B cell (primary cell): Measurements from ENCODE around the gene PDE11A.

Experiments used
- EZH2 ChIP-seq: IDR thresholded peaks from 2 replicates; pipeline ENCODE4 v1.6.1; 2012; ENCODE audit warnings: borderline replicate concordance, low read depth, mild to moderate bottlenecking, moderate library complexity, low read length; ENCODE audit not compliant: insufficient read depth, poor library complexity, severe bottlenecking
- TF ChIP-seq, protein P1 (sequence below): fragments of 200-600 bp; IDR thresholded peaks from one replicate; pipeline ENCODE4 v1.8.0; 2022; ENCODE audit warnings: antibody characterized with exemption, mild to moderate bottlenecking

DNA sequence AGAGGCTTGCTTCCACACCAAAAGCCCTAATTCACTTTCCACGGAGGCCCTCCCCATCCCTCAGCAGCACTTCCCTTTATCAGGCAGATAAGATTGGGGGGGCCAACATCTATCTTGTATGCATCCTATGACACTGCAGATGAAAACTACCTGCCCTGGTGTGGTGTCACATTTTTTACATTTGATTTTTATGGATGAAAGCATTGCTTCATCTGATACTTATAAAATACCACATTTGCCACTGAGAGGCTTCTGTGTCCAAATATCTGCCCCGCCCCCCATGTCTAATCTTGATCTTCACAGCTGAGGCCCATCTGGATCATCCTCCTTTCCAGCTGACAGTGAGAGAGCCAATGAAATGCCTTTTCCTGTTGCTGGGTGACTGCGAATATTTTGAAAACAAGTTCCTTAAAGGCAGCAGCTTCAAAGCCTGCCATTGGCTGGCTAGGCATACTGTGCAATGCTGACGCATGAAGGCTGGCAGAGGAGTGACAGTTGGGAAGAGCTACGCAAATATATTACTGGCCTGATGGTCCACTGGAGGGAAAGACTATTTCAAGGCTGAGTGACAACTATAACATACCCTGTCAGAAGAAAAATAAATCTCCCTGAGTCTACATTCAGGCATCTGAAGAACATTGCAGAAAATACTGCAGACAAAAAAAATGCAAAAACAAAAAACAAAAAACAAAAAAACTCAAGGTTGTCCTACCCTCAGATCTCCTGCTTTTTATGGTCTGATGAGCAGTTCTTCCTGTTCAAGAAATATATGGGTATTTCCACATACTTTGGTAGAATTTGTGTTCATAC, 318.7 kb downstream of the PDE11A start:
- TF ChIP-seq, protein P1, sequence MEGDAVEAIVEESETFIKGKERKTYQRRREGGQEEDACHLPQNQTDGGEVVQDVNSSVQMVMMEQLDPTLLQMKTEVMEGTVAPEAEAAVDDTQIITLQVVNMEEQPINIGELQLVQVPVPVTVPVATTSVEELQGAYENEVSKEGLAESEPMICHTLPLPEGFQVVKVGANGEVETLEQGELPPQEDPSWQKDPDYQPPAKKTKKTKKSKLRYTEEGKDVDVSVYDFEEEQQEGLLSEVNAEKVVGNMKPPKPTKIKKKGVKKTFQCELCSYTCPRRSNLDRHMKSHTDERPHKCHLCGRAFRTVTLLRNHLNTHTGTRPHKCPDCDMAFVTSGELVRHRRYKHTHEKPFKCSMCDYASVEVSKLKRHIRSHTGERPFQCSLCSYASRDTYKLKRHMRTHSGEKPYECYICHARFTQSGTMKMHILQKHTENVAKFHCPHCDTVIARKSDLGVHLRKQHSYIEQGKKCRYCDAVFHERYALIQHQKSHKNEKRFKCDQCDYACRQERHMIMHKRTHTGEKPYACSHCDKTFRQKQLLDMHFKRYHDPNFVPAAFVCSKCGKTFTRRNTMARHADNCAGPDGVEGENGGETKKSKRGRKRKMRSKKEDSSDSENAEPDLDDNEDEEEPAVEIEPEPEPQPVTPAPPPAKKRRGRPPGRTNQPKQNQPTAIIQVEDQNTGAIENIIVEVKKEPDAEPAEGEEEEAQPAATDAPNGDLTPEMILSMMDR, result no peak
- no peak for TF ChIP-seq EZH2
